ENCODE results near the gene CHSY1.

DNA sequence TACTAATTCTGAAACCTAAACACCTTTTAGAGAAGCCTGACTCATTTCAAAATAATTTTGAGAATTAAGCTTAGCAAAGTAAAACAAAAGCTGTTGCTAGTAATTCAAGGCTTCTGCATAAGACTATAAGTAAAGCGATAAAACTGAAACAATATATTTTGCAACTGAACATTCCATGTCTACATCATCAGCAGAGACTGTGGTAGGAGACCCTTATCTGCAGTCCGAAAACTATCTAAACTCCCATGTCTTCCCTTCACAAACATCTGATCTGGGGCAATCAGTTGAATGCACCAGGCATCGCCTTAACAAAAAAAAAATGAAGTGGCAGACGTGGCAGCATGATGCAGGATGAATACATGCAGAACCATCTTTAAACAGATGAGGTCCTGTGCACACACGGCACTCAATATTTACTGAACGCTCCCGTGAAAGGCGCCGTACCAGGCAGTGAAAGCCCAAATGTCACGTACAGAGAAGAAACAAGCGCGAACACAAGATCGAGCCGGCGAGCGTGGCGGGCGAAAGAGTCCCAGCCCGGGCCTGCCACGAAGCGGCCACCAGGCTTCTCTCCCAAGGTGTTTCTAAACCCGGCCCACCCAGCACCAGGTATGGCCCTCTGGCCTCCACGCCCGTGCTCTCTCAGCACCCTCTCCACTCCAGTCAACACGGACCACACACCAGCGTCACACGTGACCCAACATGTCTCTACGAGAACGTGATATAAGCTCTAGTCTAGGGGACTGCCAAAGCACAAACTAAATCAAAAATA lies 63.0 kb downstream of the CHSY1 start:
- TF ChIP-seq, protein P1, sequence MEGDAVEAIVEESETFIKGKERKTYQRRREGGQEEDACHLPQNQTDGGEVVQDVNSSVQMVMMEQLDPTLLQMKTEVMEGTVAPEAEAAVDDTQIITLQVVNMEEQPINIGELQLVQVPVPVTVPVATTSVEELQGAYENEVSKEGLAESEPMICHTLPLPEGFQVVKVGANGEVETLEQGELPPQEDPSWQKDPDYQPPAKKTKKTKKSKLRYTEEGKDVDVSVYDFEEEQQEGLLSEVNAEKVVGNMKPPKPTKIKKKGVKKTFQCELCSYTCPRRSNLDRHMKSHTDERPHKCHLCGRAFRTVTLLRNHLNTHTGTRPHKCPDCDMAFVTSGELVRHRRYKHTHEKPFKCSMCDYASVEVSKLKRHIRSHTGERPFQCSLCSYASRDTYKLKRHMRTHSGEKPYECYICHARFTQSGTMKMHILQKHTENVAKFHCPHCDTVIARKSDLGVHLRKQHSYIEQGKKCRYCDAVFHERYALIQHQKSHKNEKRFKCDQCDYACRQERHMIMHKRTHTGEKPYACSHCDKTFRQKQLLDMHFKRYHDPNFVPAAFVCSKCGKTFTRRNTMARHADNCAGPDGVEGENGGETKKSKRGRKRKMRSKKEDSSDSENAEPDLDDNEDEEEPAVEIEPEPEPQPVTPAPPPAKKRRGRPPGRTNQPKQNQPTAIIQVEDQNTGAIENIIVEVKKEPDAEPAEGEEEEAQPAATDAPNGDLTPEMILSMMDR (IDR thresholded peaks at IDR 0.05 in 8 of 11, conservative IDR thresholded peaks at IDR 0.05 in 3 of 11): no peak
- no peak for TF ChIP-seq POLR2A (IDR thresholded peaks at IDR 0.05)
